Muscle layer of duodenum (tissue), 2 donors: Measurements from ENCODE around the gene TNP2.

Experiments used
- H3K27ac ChIP-seq: one replicate; pipeline ENCODE4 v1.7.0; 2013; ENCODE audit warnings: mild to moderate bottlenecking, low read length
- H3K27me3 ChIP-seq: one replicate; pipeline ENCODE4 v1.7.0; 2013; ENCODE audit warnings: low read depth, mild to moderate bottlenecking, control low read depth, low read length
- H3K36me3 ChIP-seq, 2 donors: one replicate each; pipeline ENCODE4 v1.7.0; 2013; ENCODE audit warnings: low read length in 2 of 2, control low read depth in 1 of 2, mild to moderate bottlenecking in 1 of 2; ENCODE audit not compliant: insufficient read depth in 2 of 2, control insufficient read depth in 1 of 2
- H3K4me1 ChIP-seq, 2 donors: one replicate each; pipeline ENCODE4 v1.7.0; 2013; ENCODE audit warnings: low read length in 2 of 2, mild to moderate bottlenecking in 2 of 2, control low read depth in 1 of 2, moderate library complexity in 1 of 2; ENCODE audit not compliant: insufficient read depth in 2 of 2, control insufficient read depth in 1 of 2
- H3K4me3 ChIP-seq, 2 donors: one replicate each; pipeline ENCODE4 v1.7.0; 2013; ENCODE audit warnings: low read length in 2 of 2, low read depth in 1 of 2, mild to moderate bottlenecking in 1 of 2
- H3K9me3 ChIP-seq, 2 donors: one replicate each; pipeline ENCODE4 v1.7.0; 2013; ENCODE audit warnings: low read length in 2 of 2, control low read depth in 1 of 2, mild to moderate bottlenecking in 1 of 2; ENCODE audit not compliant: control insufficient read depth in 1 of 2
- donor health status: healthy.

TNP2 gene

GRCh38 chr16:11268921-11269375 lies at the start of gene TNP2:
Gene TNP2, minus strand, starts transcription at chr16:11269325. Its CDS starts 63 bp downstream, at chr16:11269262.
- no peaks in the 10 kb centered on the region for H3K36me3 ChIP-seq
- H3K4me1 ChIP-seq = no peaks in the 10 kb centered on the region
- H3K27me3 ChIP-seq = no peaks in the 10 kb centered on the region
- H3K4me3 ChIP-seq = no peak within 1 kb of the TSS
- no peak within 1 kb of the TSS for H3K27ac ChIP-seq
- H3K9me3 ChIP-seq = no peaks in the 10 kb centered on the region

GRCh38 chr16:11318817-11319216 lies 49.7 kb upstream of the TNP2 start:
- no peak overlapping the region for H3K27ac ChIP-seq
- no peaks in the 10 kb centered on the region for H3K36me3 ChIP-seq
- H3K27me3 ChIP-seq = no peaks in the 10 kb centered on the region
- H3K4me3 ChIP-seq = no peak overlapping the region
- H3K4me1 ChIP-seq = no peaks in the 10 kb centered on the region
- H3K9me3 ChIP-seq = no peaks in the 10 kb centered on the region

- no peaks in the 10 kb centered on the region for H3K9me3 ChIP-seq
- no peaks in the 10 kb centered on the region for H3K36me3 ChIP-seq
- H3K27me3 ChIP-seq = no peaks in the 10 kb centered on the region
- no peak overlapping the region for H3K4me3 ChIP-seq
- no peaks in the 10 kb centered on the region for H3K4me1 ChIP-seq
- no peak overlapping the region for H3K27ac ChIP-seq
These were observed 47.3 kb upstream of the TNP2 start for GRCh38 chr16:11316331-11317015.

- H3K4me1 ChIP-seq = no peaks in the 10 kb centered on the region
- H3K36me3 ChIP-seq = no peaks in the 10 kb centered on the region
- H3K4me3 ChIP-seq = no peak overlapping the region
- H3K27me3 ChIP-seq = no peaks in the 10 kb centered on the region
- no peak overlapping the region for H3K27ac ChIP-seq
- H3K9me3 ChIP-seq = no peaks in the 10 kb centered on the region
These were observed 46.4 kb upstream of the TNP2 start for GRCh38 chr16:11315510-11315909.

GRCh38 chr16:11314309-11314894 lies 45.3 kb upstream of the TNP2 start:
- Histone ChIP-seq H3K27ac (no peak overlapping the region), H3K9me3 (no peaks in the 10 kb centered on the region), H3K36me3 (no peaks in the 10 kb centered on the region), H3K4me1 (no peaks in the 10 kb centered on the region), H3K4me3 (no peak overlapping the region), H3K27me3 (no peaks in the 10 kb centered on the region)

GRCh38 chr16:11313493-11314308 lies 44.6 kb upstream of the TNP2 start:
- Histone ChIP-seq H3K27ac (no peak overlapping the region), H3K27me3 (no peaks in the 10 kb centered on the region), H3K9me3 (no peaks in the 10 kb centered on the region), H3K4me1 (no peaks in the 10 kb centered on the region), H3K36me3 (no peaks in the 10 kb centered on the region), H3K4me3 (no peak overlapping the region)

- Histone ChIP-seq H3K27ac (no peak overlapping the region), H3K4me1 (no peaks in the 10 kb centered on the region), H3K4me3 (no peak overlapping the region)
These were observed 43.8 kb upstream of the TNP2 start for GRCh38 chr16:11312718-11313492.

GRCh38 chr16:11310997-11311561 lies 42.0 kb upstream of the TNP2 start:
- no peaks in the 10 kb centered on the region for H3K36me3 ChIP-seq
- no peak overlapping the region for H3K4me3 ChIP-seq
- H3K27ac ChIP-seq = no peak overlapping the region
- H3K4me1 ChIP-seq = no peaks in the 10 kb centered on the region
- H3K9me3 ChIP-seq = no peaks in the 10 kb centered on the region
- H3K27me3 ChIP-seq = no peaks in the 10 kb centered on the region

More at GRCh38 chr16:11312718-11313492, 43.8 kb upstream of the TNP2 start:
- Histone ChIP-seq H3K9me3 (no peaks in the 10 kb centered on the region), H3K36me3 (no peaks in the 10 kb centered on the region), H3K27me3 (no peaks in the 10 kb centered on the region)

GRCh38 chr16:11310634-11310977 lies 41.5 kb upstream of the TNP2 start:
- Histone ChIP-seq H3K9me3 (no peaks in the 10 kb centered on the region), H3K4me1 (no peaks in the 10 kb centered on the region), H3K27ac (no peak overlapping the region), H3K4me3 (no peak overlapping the region), H3K36me3 (no peaks in the 10 kb centered on the region), H3K27me3 (no peaks in the 10 kb centered on the region)

- no peak overlapping the region for H3K27ac ChIP-seq
These were observed 40.9 kb upstream of the TNP2 start for GRCh38 chr16:11309895-11310633.

More at GRCh38 chr16:11309895-11310633, 40.9 kb upstream of the TNP2 start:
- H3K27me3 ChIP-seq = no peaks in the 10 kb centered on the region
- no peaks in the 10 kb centered on the region for H3K4me1 ChIP-seq
- H3K9me3 ChIP-seq = no peaks in the 10 kb centered on the region
- H3K4me3 ChIP-seq = no peak overlapping the region
- no peaks in the 10 kb centered on the region for H3K36me3 ChIP-seq
